IPS-NIHi7 (cell line): ENCODE data around the gene COMP.
"Not testable (repeated sequence)": the region's sequence is repeated elsewhere in the genome, so short reads cannot be mapped to it uniquely, and the experiment has no call there.

Source experiments
- DNase-seq: peaks from one replicate; pipeline ENCODE4 v3.0.0; 2012; ENCODE audit warnings: mixed read lengths; ENCODE audit errors: extremely low spot score

COMP gene

GRCh38 chr19:18790566-18791314 lies at the start of gene COMP:
COMP (minus strand) TSS chr19:18791305; CDS start chr19:18791269, 36 bp downstream.
- DNase-seq: no peak

- DNase-seq: no peak
Measured at GRCh38 chr19:18840288-18841267, 49.5 kb upstream of the COMP start.

- peak; percentile 36 for DNase-seq
Measured at GRCh38 chr19:18839465-18840287, 48.6 kb upstream of the COMP start.

GRCh38 chr19:18834644-18834984 lies 43.5 kb upstream of the COMP start:
- no peak for DNase-seq

- DNase-seq: no peak
Measured at GRCh38 chr19:18833849-18834643, 42.9 kb upstream of the COMP start.

GRCh38 chr19:18833141-18833476 lies 42.0 kb upstream of the COMP start:
- no peak for DNase-seq

- DNase-seq: peak; percentile 49
Measured at GRCh38 chr19:18832306-18833140, 41.4 kb upstream of the COMP start.

GRCh38 chr19:18831524-18832305 lies 40.6 kb upstream of the COMP start, which contains the start of gene UPF1:
UPF1 (plus strand) TSS chr19:18831959; CDS start chr19:18832210, 251 bp downstream.
- DNase-seq: peak; percentile 99

GRCh38 chr19:18830488-18830887 lies 39.4 kb upstream of the COMP start:
- DNase-seq: no peak

GRCh38 chr19:18828786-18829185 lies 37.7 kb upstream of the COMP start:
- no peak for DNase-seq

GRCh38 chr19:18817574-18817973 lies 26.5 kb upstream of the COMP start:
- DNase-seq: no peak

- not testable (repeated sequence) for DNase-seq
Measured at GRCh38 chr19:18816645-18817044, 25.5 kb upstream of the COMP start.

- DNase-seq: no peak
Measured at GRCh38 chr19:18815673-18816072, 24.6 kb upstream of the COMP start.

- no peak for DNase-seq
Measured at GRCh38 chr19:18814063-18814462, 23.0 kb upstream of the COMP start.

- not testable (repeated sequence) for DNase-seq
Measured at GRCh38 chr19:18811638-18812037, 20.5 kb upstream of the COMP start.

GRCh38 chr19:18809149-18809868 lies 18.2 kb upstream of the COMP start:
- no peak for DNase-seq

GRCh38 chr19:18807861-18808331 lies 16.8 kb upstream of the COMP start:
- peak; percentile 6 for DNase-seq

- no peak for DNase-seq
Measured at GRCh38 chr19:18804643-18805042, 13.5 kb upstream of the COMP start.
